H1 (cell line): ENCODE results near the gene ST3GAL2.

Experiments
- CHD2 ChIP-seq: IDR thresholded peaks from 2 replicates; pipeline ENCODE4 v1.6.1; 2012; ENCODE audit warnings: low read length, improper control_type of control experiment
- CTCF ChIP-seq, 3 experiments: IDR thresholded peaks; 1 replicate in 2 of 3; 2 replicates in 1 of 3; pipeline versions ENCODE4 v1.5.1 to v1.6.1; 2011; ENCODE audit warnings: low read length in 3 of 3, mild to moderate bottlenecking in 3 of 3, inconsistent platforms in 2 of 3, low read depth in 1 of 3, moderate library complexity in 1 of 3; ENCODE audit not compliant: insufficient read depth in 1 of 3; ENCODE audit errors: control extremely low read depth in 1 of 3
- E2F6 ChIP-seq: IDR thresholded peaks from 2 replicates; pipeline ENCODE4 v1.6.1; 2012; ENCODE audit warnings: inconsistent platforms
- EZH2 ChIP-seq: fragments of 200-600 bp; sonication (generic); IDR thresholded peaks from 2 replicates; pipeline ENCODE4 v1.7.1; 2012; ENCODE audit warnings: low read depth, mild to moderate bottlenecking, moderate library complexity, low read length, inconsistent platforms; ENCODE audit not compliant: severe bottlenecking
- KDM4A ChIP-seq: IDR thresholded peaks from one replicate; pipeline ENCODE4 v1.7.1; 2012; ENCODE audit warnings: low read depth, mild to moderate bottlenecking, moderate library complexity, low read length, inconsistent platforms; ENCODE audit not compliant: severe bottlenecking
- POLR2AphosphoS5 ChIP-seq: IDR thresholded peaks from 2 replicates; pipeline ENCODE4 v1.6.1; 2011; ENCODE audit warnings: low read depth, low read length
- RAD21 ChIP-seq, 2 experiments: IDR thresholded peaks in 1 of 2; conservative IDR thresholded peaks in 1 of 2; 2 replicates each; pipeline ENCODE4 v1.6.1; 2011; ENCODE audit warnings: low read depth in 2 of 2, low read length in 2 of 2, improper control_type of control experiment in 1 of 2, inconsistent platforms in 1 of 2, mild to moderate bottlenecking in 1 of 2, moderate library complexity in 1 of 2
- SP1 ChIP-seq: IDR thresholded peaks from 2 replicates; pipeline ENCODE4 v1.6.1; 2011; ENCODE audit warnings: low read depth, low read length
- SUZ12 ChIP-seq: fragments of 200-600 bp; sonication (generic); IDR thresholded peaks from 2 replicates; pipeline ENCODE4 v1.6.1; 2012; ENCODE audit warnings: mild to moderate bottlenecking, inconsistent platforms, low read length, moderate library complexity, mixed read lengths
- TAF1 ChIP-seq: IDR thresholded peaks from 2 replicates; pipeline ENCODE4 v1.6.1; 2011; ENCODE audit warnings: mild to moderate bottlenecking, low read depth, low read length
- TF ChIP-seq, protein P1 (sequence below): IDR thresholded peaks from 2 replicates; pipeline ENCODE4 v1.6.1; 2012; ENCODE audit warnings: low read length, inconsistent platforms

DNA sequence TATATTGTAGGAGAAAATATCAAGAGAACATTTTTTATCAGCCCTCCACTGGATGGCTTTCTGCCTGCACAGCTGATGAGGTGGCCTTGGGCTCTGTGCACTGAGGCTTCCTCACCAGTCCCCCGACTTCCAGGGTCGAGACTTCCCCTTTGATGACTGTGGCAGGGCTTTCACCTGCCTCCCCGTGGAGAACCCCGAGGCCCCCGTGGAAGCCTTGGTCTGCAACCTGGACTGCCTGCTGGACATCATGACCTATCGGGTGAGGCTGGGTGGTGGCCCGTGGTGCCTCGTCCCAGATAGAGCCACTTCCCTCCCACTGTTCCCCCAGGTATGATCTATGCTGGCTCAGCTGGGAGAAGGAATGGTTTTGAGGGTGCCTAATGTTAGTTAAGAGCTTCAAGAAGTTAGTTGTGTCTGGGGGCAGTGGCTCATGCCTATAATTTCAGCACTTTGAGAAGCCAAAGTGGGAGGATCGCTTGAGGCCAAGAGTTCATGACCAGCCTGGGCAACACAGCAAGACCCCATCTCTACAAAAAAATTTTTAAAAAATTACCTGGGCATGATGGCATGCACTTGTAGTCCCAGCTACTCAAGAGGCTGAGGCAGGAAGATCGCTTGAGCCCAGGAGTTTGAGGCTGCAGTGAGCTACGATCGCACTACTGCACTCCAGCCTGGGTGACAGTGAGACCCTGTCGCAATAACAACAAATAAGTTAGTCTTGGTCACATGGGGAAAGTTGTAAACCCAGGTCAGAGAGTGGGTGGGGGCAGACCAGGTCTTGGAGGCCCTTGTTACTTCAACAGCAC lies 27.3 kb upstream of the ST3GAL2 start:
- no peak for TF ChIP-seq EZH2
- no peak for TF ChIP-seq POLR2AphosphoS5
- TF ChIP-seq, protein P1, sequence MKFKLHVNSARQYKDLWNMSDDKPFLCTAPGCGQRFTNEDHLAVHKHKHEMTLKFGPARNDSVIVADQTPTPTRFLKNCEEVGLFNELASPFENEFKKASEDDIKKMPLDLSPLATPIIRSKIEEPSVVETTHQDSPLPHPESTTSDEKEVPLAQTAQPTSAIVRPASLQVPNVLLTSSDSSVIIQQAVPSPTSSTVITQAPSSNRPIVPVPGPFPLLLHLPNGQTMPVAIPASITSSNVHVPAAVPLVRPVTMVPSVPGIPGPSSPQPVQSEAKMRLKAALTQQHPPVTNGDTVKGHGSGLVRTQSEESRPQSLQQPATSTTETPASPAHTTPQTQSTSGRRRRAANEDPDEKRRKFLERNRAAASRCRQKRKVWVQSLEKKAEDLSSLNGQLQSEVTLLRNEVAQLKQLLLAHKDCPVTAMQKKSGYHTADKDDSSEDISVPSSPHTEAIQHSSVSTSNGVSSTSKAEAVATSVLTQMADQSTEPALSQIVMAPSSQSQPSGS: no peak
- TF ChIP-seq SUZ12: no peak
- no peak for TF ChIP-seq SP1
- TF ChIP-seq CTCF (IDR thresholded peaks at IDR 0.05; ENCODE audit: control extremely low read depth in 1 of 3, insufficient read depth in 1 of 3, low read depth in 1 of 3, low read length in 3 of 3): no peak
- TF ChIP-seq RAD21 (IDR thresholded peaks at IDR 0.05 in 1 of 2, conservative IDR thresholded peaks at IDR 0.05 in 1 of 2; ENCODE audit: low read depth in 2 of 2, low read length in 2 of 2): no peak
- TF ChIP-seq TAF1: no peak
- TF ChIP-seq KDM4A: no peak
- no peak for TF ChIP-seq CHD2
- TF ChIP-seq E2F6: no peak
